Suprapubic skin (tissue), 4 donors: ENCODE results near the gene PDIA2. TPM values are rescaled to one million over a fixed set of nuclear protein-coding genes. Genes with fewer than 3 reads are reported as not detected.
"Not testable (repeated sequence)": the region's sequence is repeated elsewhere in the genome, so short reads cannot be mapped to it uniquely, and the experiment has no call there.

Experiments
- DNase-seq, 2 donors: peaks; one replicate each; pipeline ENCODE4 v3.0.0-alpha.2; 2019; ENCODE audit warnings: low spot score in 2 of 2
- H3K27ac ChIP-seq: fragments of 200-600 bp; sonication (generic); one replicate; pipeline ENCODE4 v1.5.1; 2019
- H3K27me3 ChIP-seq: fragments of 200-600 bp; sonication (generic); one replicate; pipeline ENCODE4 v1.5.1; 2019
- H3K36me3 ChIP-seq: fragments of 200-600 bp; sonication (generic); one replicate; pipeline ENCODE4 v1.5.1; 2019
- H3K4me1 ChIP-seq: fragments of 200-600 bp; sonication (generic); one replicate; pipeline ENCODE4 v1.5.1; 2019
- H3K4me3 ChIP-seq: fragments of 200-600 bp; sonication (generic); one replicate; pipeline ENCODE4 v1.5.1; 2019; ENCODE audit warnings: mild to moderate bottlenecking
- H3K9me3 ChIP-seq: fragments of 200-600 bp; sonication (generic); one replicate; pipeline ENCODE4 v1.5.1; 2019
- CTCF ChIP-seq, 2 donors: fragments of 200-600 bp in 1 of 2; fragments of 450-650 bp in 1 of 2; sonication (generic) in 1 of 2; IDR thresholded peaks; one replicate each; pipeline ENCODE4 v1.5.1; 2016 to 2019; ENCODE audit warnings: antibody characterized with exemption in 2 of 2, mild to moderate bottlenecking in 1 of 2, moderate library complexity in 1 of 2
- EP300 ChIP-seq: sonication (generic); formaldehyde crosslinking; IDR thresholded peaks from one replicate; pipeline ENCODE4 v1.6.1; 2017; ENCODE audit warnings: antibody characterized with exemption
- POLR2A ChIP-seq, 2 donors: fragments of 450-650 bp; IDR thresholded peaks; one replicate each; pipeline ENCODE4 v1.6.1; 2017; ENCODE audit warnings: antibody characterized with exemption in 2 of 2, mild to moderate bottlenecking in 2 of 2, moderate library complexity in 2 of 2
- POLR2AphosphoS5 ChIP-seq, 3 donors: sonication (generic); formaldehyde crosslinking; IDR thresholded peaks; one replicate each; pipeline ENCODE4 v1.6.1; 2017; ENCODE audit warnings: antibody characterized with exemption in 3 of 3
- WGBS: methylation state at CpG from one replicate; pipeline ENCODE4 v1.1.5; 2018; 5-methylcytosine and 5-hydroxymethylcytosine counted together
- total RNA-seq, 4 donors: library from RNA; depleted of rRNA; stranded (reverse); fragments of >200 nt; gene quantifications; one replicate each; pipeline ENCODE4 v1.1.0, GENCODE V29; 2016

The PDIA2 gene
- total RNA-seq, 4 donors from 2014 or later: not detected

GRCh38 chr16:330741-331140, 47.8 kb downstream of the PDIA2 start:
- 83% methylated on average over 1 of the region's 2 CpGs for WGBS
- no peak for TF ChIP-seq CTCF (IDR thresholded peaks at IDR 0.05)
- no peak for TF ChIP-seq EP300
- no peak for TF ChIP-seq POLR2AphosphoS5 (IDR thresholded peaks at IDR 0.05)
- H3K4me1 ChIP-seq: peaks cover 25% of the 10 kb centered on the region

GRCh38 chr16:331181-331814, 48.3 kb downstream of the PDIA2 start:
- peaks cover 25% of the 10 kb centered on the region for H3K4me1 ChIP-seq
- H3K36me3 ChIP-seq, H3K9me3 ChIP-seq, H3K27me3 ChIP-seq, H3K27ac ChIP-seq, DNase-seq, H3K4me3 ChIP-seq: not testable (repeated sequence)
- 50% methylated on average over 6 of the region's 6 CpGs for WGBS

More at GRCh38 chr16:330741-331140, 47.8 kb downstream of the PDIA2 start:
- DNase-seq: no peak
- H3K9me3 ChIP-seq: no peaks in the 10 kb centered on the region
- no peak overlapping the region for H3K4me3 ChIP-seq
- no peak overlapping the region for H3K27ac ChIP-seq
- no peaks in the 10 kb centered on the region for H3K27me3 ChIP-seq
- H3K36me3 ChIP-seq: no peaks in the 10 kb centered on the region

GRCh38 chr16:333406-334094, 50.6 kb downstream of the PDIA2 start:
- Histone ChIP-seq H3K4me1 (peaks cover 6% of the 10 kb centered on the region), H3K27ac (no peak overlapping the region), H3K9me3 (no peaks in the 10 kb centered on the region), H3K4me3 (no peak overlapping the region), H3K27me3 (no peaks in the 10 kb centered on the region), H3K36me3 (no peaks in the 10 kb centered on the region)
- DNase-seq: no peak
- no peak for TF ChIP-seq EP300
- TF ChIP-seq CTCF (IDR thresholded peaks at IDR 0.05): no peak
- 65% methylated on average over 5 of the region's 6 CpGs for WGBS

GRCh38 chr16:334164-334832, 51.3 kb downstream of the PDIA2 start:
- H3K9me3 ChIP-seq, H3K27ac ChIP-seq, H3K4me3 ChIP-seq, DNase-seq, H3K4me1 ChIP-seq, H3K36me3 ChIP-seq, H3K27me3 ChIP-seq: not testable (repeated sequence)
- 78% methylated on average over 4 of the region's 5 CpGs for WGBS

GRCh38 chr16:334861-335632, 52.1 kb downstream of the PDIA2 start:
- H3K27ac ChIP-seq, H3K27me3 ChIP-seq, DNase-seq, H3K4me1 ChIP-seq, H3K4me3 ChIP-seq, H3K36me3 ChIP-seq, H3K9me3 ChIP-seq: not testable (repeated sequence)
- WGBS: 86% methylated on average over 11 of the region's 11 CpGs

GRCh38 chr16:336269-336668, 53.3 kb downstream of the PDIA2 start:
- no peak for DNase-seq
- Histone ChIP-seq H3K36me3 (no peaks in the 10 kb centered on the region), H3K27ac (no peak overlapping the region), H3K4me1 (peaks cover 9% of the 10 kb centered on the region), H3K27me3 (no peaks in the 10 kb centered on the region), H3K4me3 (no peak overlapping the region), H3K9me3 (no peaks in the 10 kb centered on the region)
- 84% methylated on average over 11 of the region's 11 CpGs for WGBS
- TF ChIP-seq POLR2AphosphoS5 (IDR thresholded peaks at IDR 0.05) (no peak), CTCF (IDR thresholded peaks at IDR 0.05) (no peak), EP300 (no peak), POLR2A (IDR thresholded peaks at IDR 0.05) (no peak)

Other genes starting within 250 kb of the PDIA2 start
- 1 to 10 TPM; 2.0 to 2.8 (median 2.7) TPM for gene POLR3K, start 229.6 kb upstream of the PDIA2 start, total RNA-seq
- 10 to 100 TPM in 2 of 4 donors, 1 to 10 TPM in 2; 9.5 to 21.7 (median 13.9) TPM for gene SNRNP25, start 229.3 kb upstream of the PDIA2 start, total RNA-seq
- gene RHBDF1, start 210.5 kb upstream of the PDIA2 start, total RNA-seq: 100 to 1,000 TPM in 1 of 4 donors, 10 to 100 TPM in 3; 32.1 to 107 (median 41.2) TPM
- gene MPG, start 204.9 kb upstream of the PDIA2 start, total RNA-seq: 10 to 100 TPM; 46.8 to 94.4 (median 70.9) TPM
- 10 to 100 TPM; 21.1 to 48.3 (median 35.6) TPM for gene NPRL3, start 144.5 kb upstream of the PDIA2 start, total RNA-seq
- gene HBZ, start 130.5 kb upstream of the PDIA2 start, total RNA-seq: not detected
- gene HBM, start 117.2 kb upstream of the PDIA2 start, total RNA-seq: not detected
- gene HBA2, start 110.3 kb upstream of the PDIA2 start, total RNA-seq: 100 to 1,000 TPM in 2 of 4 donors, 10 to 100 TPM in 2; 13.0 to 282 (median 96.5) TPM
- gene HBA1, start 106.5 kb upstream of the PDIA2 start, total RNA-seq: 100 to 1,000 TPM in 2 of 4 donors, 10 to 100 TPM in 2; 10.5 to 265 (median 77.7) TPM
- gene HBQ1, start 102.7 kb upstream of the PDIA2 start, total RNA-seq: not detected
- gene LUC7L, start 53.7 kb upstream of the PDIA2 start, total RNA-seq: 100 to 1,000 TPM in 1 of 4 donors, 10 to 100 TPM in 3; 47.6 to 206 (median 59.5) TPM
- gene FAM234A, start 48.3 kb upstream of the PDIA2 start, total RNA-seq: 100 to 1,000 TPM; 108 to 124 (median 121) TPM
- 1 to 10 TPM in 1 of 4 donors, under 1 TPM in 3; 0.30 to 1.5 (median 0.59) TPM for gene RGS11, start 7.2 kb upstream of the PDIA2 start, total RNA-seq
- gene ARHGDIG, start 2.6 kb upstream of the PDIA2 start, total RNA-seq: not detected
- gene AXIN1, start 69.6 kb downstream of the PDIA2 start, total RNA-seq: 10 to 100 TPM; 34.3 to 38.4 (median 37.2) TPM
- 10 to 100 TPM; 40.9 to 66.7 (median 52.7) TPM for gene MRPL28, start 87.4 kb downstream of the PDIA2 start, total RNA-seq
- 10 to 100 TPM; 12.6 to 19.3 (median 15.5) TPM for gene PGAP6, start 98.8 kb downstream of the PDIA2 start, total RNA-seq
- gene NME4, start 114.0 kb downstream of the PDIA2 start, total RNA-seq: 10 to 100 TPM; 25.3 to 29.9 (median 27.7) TPM
- 10 to 100 TPM in 3 of 4 donors, 1 to 10 TPM in 1; 9.1 to 23.4 (median 12.3) TPM for gene DECR2, start 118.7 kb downstream of the PDIA2 start, total RNA-seq
- gene RAB11FIP3, start 142.5 kb downstream of the PDIA2 start, total RNA-seq: 10 to 100 TPM; 20.7 to 62.5 (median 29.1) TPM
- gene CAPN15, start 244.5 kb downstream of the PDIA2 start, total RNA-seq: 10 to 100 TPM; 59.9 to 86.4 (median 75.2) TPM